ENCODE measurements around the gene COQ3.

DNA sequence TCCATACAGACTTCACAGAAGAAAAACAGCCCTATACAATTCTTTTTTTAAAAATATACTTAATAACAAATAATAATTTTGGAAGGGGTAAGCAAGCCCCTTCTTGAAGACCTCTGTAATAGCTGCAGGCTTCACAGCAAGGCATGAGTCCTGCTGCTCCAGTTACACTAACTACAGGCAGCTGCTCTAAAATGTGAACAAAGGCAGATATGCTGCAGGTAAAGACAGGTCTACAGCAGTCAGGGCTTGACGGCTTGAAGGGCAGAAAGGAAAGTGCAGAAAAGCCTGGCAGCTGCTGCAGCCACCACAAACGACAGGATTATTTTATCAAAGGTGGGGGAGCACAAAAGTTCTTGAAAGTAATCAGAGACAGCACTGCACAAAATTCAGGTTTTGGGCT is 55.8 kb downstream of the COQ3 start:
- TF ChIP-seq, protein P1, sequence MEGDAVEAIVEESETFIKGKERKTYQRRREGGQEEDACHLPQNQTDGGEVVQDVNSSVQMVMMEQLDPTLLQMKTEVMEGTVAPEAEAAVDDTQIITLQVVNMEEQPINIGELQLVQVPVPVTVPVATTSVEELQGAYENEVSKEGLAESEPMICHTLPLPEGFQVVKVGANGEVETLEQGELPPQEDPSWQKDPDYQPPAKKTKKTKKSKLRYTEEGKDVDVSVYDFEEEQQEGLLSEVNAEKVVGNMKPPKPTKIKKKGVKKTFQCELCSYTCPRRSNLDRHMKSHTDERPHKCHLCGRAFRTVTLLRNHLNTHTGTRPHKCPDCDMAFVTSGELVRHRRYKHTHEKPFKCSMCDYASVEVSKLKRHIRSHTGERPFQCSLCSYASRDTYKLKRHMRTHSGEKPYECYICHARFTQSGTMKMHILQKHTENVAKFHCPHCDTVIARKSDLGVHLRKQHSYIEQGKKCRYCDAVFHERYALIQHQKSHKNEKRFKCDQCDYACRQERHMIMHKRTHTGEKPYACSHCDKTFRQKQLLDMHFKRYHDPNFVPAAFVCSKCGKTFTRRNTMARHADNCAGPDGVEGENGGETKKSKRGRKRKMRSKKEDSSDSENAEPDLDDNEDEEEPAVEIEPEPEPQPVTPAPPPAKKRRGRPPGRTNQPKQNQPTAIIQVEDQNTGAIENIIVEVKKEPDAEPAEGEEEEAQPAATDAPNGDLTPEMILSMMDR (IDR thresholded peaks at IDR 0.05), result no peak
- TF ChIP-seq POLR2A (IDR thresholded peaks at IDR 0.05), result no peak
